Posterior cingulate gyrus (tissue), 11 donors: ENCODE measurements around the gene B3GALNT1.

ENCODE experiments used
- DNase-seq, 10 donors: peaks; one replicate each; pipeline versions ENCODE4 v3.0.0 to v3.0.0-alpha.2; 2020 to 2021; ENCODE audit warnings: mixed read lengths in 3 of 10
- intact Hi-C: fragments of 100-400 bp; cut with DNase I; formaldehyde crosslinking; loops from one replicate; pipeline ENCODE4 v1.15.1; 2023

Gene B3GALNT1

GRCh38 chr3:161104561-161105551 is at the start of gene B3GALNT1:
TSS of gene B3GALNT1 (minus strand) at chr3:161105349. CDS start at chr3:161086754, 18,595 bp downstream.
- intact Hi-C loops = loop anchor here (10.0 kb wide), 1 partner anchor 110 kb away; no protein-coding TSS in a partner anchor
- peak; percentile 22 to 92 (median 48) for DNase-seq

GRCh38 chr3:161153480-161153879 is 48.3 kb upstream of the B3GALNT1 start:
- DNase-seq = no peak
- intact Hi-C loops = no loop called here

GRCh38 chr3:161150001-161150525 is 44.9 kb upstream of the B3GALNT1 start:
- DNase-seq = no peak

GRCh38 chr3:161149529-161149928 is 44.4 kb upstream of the B3GALNT1 start:
- DNase-seq = no peak
- intact Hi-C loops = no loop called here

More at GRCh38 chr3:161150001-161150525, 44.9 kb upstream of the B3GALNT1 start:
- intact Hi-C loops = no loop called here

GRCh38 chr3:161148832-161149475 is 43.8 kb upstream of the B3GALNT1 start:
- intact Hi-C loops = no loop called here
- DNase-seq = no peak

- intact Hi-C loops = no loop called here
- no peak for DNase-seq
Observed at GRCh38 chr3:161142486-161142885, 37.3 kb upstream of the B3GALNT1 start.

- DNase-seq = no peak
- intact Hi-C loops = no loop called here
Observed at GRCh38 chr3:161139686-161140085, 34.5 kb upstream of the B3GALNT1 start.

- intact Hi-C loops = no loop called here
- DNase-seq = no peak
Observed at GRCh38 chr3:161137260-161137659, 32.1 kb upstream of the B3GALNT1 start.

- intact Hi-C loops = no loop called here
- no peak for DNase-seq
Observed at GRCh38 chr3:161132391-161132790, 27.2 kb upstream of the B3GALNT1 start.

GRCh38 chr3:161126495-161126894 is 21.3 kb upstream of the B3GALNT1 start:
- intact Hi-C loops = no loop called here
- no peak for DNase-seq

- intact Hi-C loops = no loop called here
- no peak for DNase-seq
Observed at GRCh38 chr3:161117646-161118045, 12.5 kb upstream of the B3GALNT1 start.

GRCh38 chr3:161108840-161109239 is 3.7 kb upstream of the B3GALNT1 start:
- intact Hi-C loops = loop anchor here (10.0 kb wide), 1 partner anchor 106 kb away; no protein-coding TSS in a partner anchor
- DNase-seq = no peak

GRCh38 chr3:161107311-161107710 is 2.2 kb upstream of the B3GALNT1 start:
- DNase-seq = no peak
- intact Hi-C loops = loop anchor here (10.0 kb wide), 1 partner anchor 107 kb away; no protein-coding TSS in a partner anchor

GRCh38 chr3:161103776-161104385 is 1.3 kb downstream of the B3GALNT1 start:
- intact Hi-C loops = loop anchor here (10.0 kb wide), 1 partner anchor 111 kb away; no protein-coding TSS in a partner anchor
- peak in 1 of 10 donors; percentile 64 for DNase-seq

GRCh38 chr3:161101609-161102008 is 3.5 kb downstream of the B3GALNT1 start:
- DNase-seq = no peak
- intact Hi-C loops = loop anchor here (10.0 kb wide), 1 partner anchor 113 kb away; no protein-coding TSS in a partner anchor

GRCh38 chr3:161100994-161101393 is 4.2 kb downstream of the B3GALNT1 start:
- DNase-seq = no peak
- intact Hi-C loops = loop anchor here (10.0 kb wide), 1 partner anchor 114 kb away; no protein-coding TSS in a partner anchor

- DNase-seq = no peak
- intact Hi-C loops = no loop called here
Observed at GRCh38 chr3:161096771-161097367, 8.3 kb downstream of the B3GALNT1 start.

GRCh38 chr3:161093895-161094294 is 11.3 kb downstream of the B3GALNT1 start:
- intact Hi-C loops = no loop called here
- no peak for DNase-seq

- no peak for DNase-seq
- intact Hi-C loops = no loop called here
Observed at GRCh38 chr3:161084277-161084676, 20.9 kb downstream of the B3GALNT1 start.

GRCh38 chr3:161083131-161083530 is 22.0 kb downstream of the B3GALNT1 start:
- no peak for DNase-seq
- intact Hi-C loops = no loop called here
